Measurements from ENCODE around the gene TMEM164. TPM values are rescaled to one million over a fixed set of nuclear protein-coding genes. Genes with fewer than 3 reads are reported as not detected.

Gene TMEM164
- total RNA-seq, 1 experiment from 2014 or later, result 32.6 TPM

- CTCF ChIA-PET, result interaction anchor here (0.7 kb wide), 1 partner anchor 10 kb away, joined by 5 read pairs; no protein-coding TSS in a partner anchor
- Mint-ChIP-seq H3K9me3 (ENCODE audit: low read depth, unreplicated experiment) (no peaks in the 10 kb centered on the region), H3K4me1 (ENCODE audit: low read depth, unreplicated experiment) (peaks cover 9% of the 10 kb centered on the region), H3K4me3 (ENCODE audit: low read depth, unreplicated experiment) (no peak overlapping the region), H3K36me3 (ENCODE audit: insufficient read depth, unreplicated experiment) (no peaks in the 10 kb centered on the region), H3K27me3 (ENCODE audit: unreplicated experiment) (no peaks in the 10 kb centered on the region), H3K27ac (ENCODE audit: unreplicated experiment) (no peak overlapping the region)
- no peak for DNase-seq
- intact Hi-C loops (cut with micrococcal nuclease; ENCODE audit: unreplicated experiment), result no loop called here
- BruUV-seq (replicated peaks), result no TSS peak
- no peak for TF ChIP-seq CTCF (IDR thresholded peaks at IDR 0.05; ENCODE audit: unreplicated experiment)
Observed at GRCh38 chrX:110052303-110052702, 49.4 kb downstream of the TMEM164 start.

- H3K36me3 Mint-ChIP-seq (ENCODE audit: insufficient read depth, unreplicated experiment), result no peaks in the 10 kb centered on the region
- intact Hi-C loops (cut with micrococcal nuclease; ENCODE audit: unreplicated experiment), result no loop called here
- H3K4me1 Mint-ChIP-seq (ENCODE audit: low read depth, unreplicated experiment), result peaks cover 9% of the 10 kb centered on the region
- no peak for TF ChIP-seq CTCF (IDR thresholded peaks at IDR 0.05; ENCODE audit: unreplicated experiment)
- H3K9me3 Mint-ChIP-seq (ENCODE audit: low read depth, unreplicated experiment), result no peaks in the 10 kb centered on the region
- BruUV-seq (replicated peaks), result no TSS peak
- no peaks in the 10 kb centered on the region for H3K27me3 Mint-ChIP-seq (ENCODE audit: unreplicated experiment)
- no peak overlapping the region for H3K4me3 Mint-ChIP-seq (ENCODE audit: low read depth, unreplicated experiment)
- H3K27ac Mint-ChIP-seq (ENCODE audit: unreplicated experiment), result no peak overlapping the region
- CTCF ChIA-PET, result no interaction called here
- DNase-seq, result no peak
Observed at GRCh38 chrX:110053453-110053852, 50.5 kb downstream of the TMEM164 start.

- no peak for DNase-seq
- intact Hi-C loops (cut with micrococcal nuclease; ENCODE audit: unreplicated experiment), result no loop called here
- Mint-ChIP-seq H3K4me1 (ENCODE audit: low read depth, unreplicated experiment) (peaks cover 9% of the 10 kb centered on the region), H3K4me3 (ENCODE audit: low read depth, unreplicated experiment) (no peak overlapping the region), H3K36me3 (ENCODE audit: insufficient read depth, unreplicated experiment) (no peaks in the 10 kb centered on the region), H3K27ac (ENCODE audit: unreplicated experiment) (no peak overlapping the region), H3K27me3 (ENCODE audit: unreplicated experiment) (no peaks in the 10 kb centered on the region), H3K9me3 (ENCODE audit: low read depth, unreplicated experiment) (no peaks in the 10 kb centered on the region)
- no TSS peak for BruUV-seq (replicated peaks)
- CTCF ChIA-PET, result interaction anchor here (0.5 kb wide), 1 partner anchor 1578 kb away, joined by 3 read pairs; no protein-coding TSS in a partner anchor
- no peak for TF ChIP-seq CTCF (IDR thresholded peaks at IDR 0.05; ENCODE audit: unreplicated experiment)
Observed at GRCh38 chrX:110055616-110056015, 52.7 kb downstream of the TMEM164 start.

- H3K4me3 Mint-ChIP-seq (ENCODE audit: low read depth, unreplicated experiment), result no peak overlapping the region
- intact Hi-C loops (cut with micrococcal nuclease; ENCODE audit: unreplicated experiment), result no loop called here
- H3K36me3 Mint-ChIP-seq (ENCODE audit: insufficient read depth, unreplicated experiment), result no peaks in the 10 kb centered on the region
- peaks cover 9% of the 10 kb centered on the region for H3K4me1 Mint-ChIP-seq (ENCODE audit: low read depth, unreplicated experiment)
- no peak overlapping the region for H3K27ac Mint-ChIP-seq (ENCODE audit: unreplicated experiment)
- H3K9me3 Mint-ChIP-seq (ENCODE audit: low read depth, unreplicated experiment), result no peaks in the 10 kb centered on the region
- CTCF ChIA-PET, result no interaction called here
- BruUV-seq (replicated peaks), result no TSS peak
- TF ChIP-seq CTCF (IDR thresholded peaks at IDR 0.05; ENCODE audit: unreplicated experiment), result no peak
- H3K27me3 Mint-ChIP-seq (ENCODE audit: unreplicated experiment), result no peaks in the 10 kb centered on the region
- no peak for DNase-seq
Observed at GRCh38 chrX:110056419-110056818, 53.5 kb downstream of the TMEM164 start.
